NCI-H2227 (cell line): ENCODE results near the gene IRF9.

Experiments
- DNase-seq: peaks from one replicate; lab custom pipeline; 2025; ENCODE audit not compliant: unreplicated experiment; lab: John Stamatoyannopoulos, UW

Gene IRF9

DNA sequence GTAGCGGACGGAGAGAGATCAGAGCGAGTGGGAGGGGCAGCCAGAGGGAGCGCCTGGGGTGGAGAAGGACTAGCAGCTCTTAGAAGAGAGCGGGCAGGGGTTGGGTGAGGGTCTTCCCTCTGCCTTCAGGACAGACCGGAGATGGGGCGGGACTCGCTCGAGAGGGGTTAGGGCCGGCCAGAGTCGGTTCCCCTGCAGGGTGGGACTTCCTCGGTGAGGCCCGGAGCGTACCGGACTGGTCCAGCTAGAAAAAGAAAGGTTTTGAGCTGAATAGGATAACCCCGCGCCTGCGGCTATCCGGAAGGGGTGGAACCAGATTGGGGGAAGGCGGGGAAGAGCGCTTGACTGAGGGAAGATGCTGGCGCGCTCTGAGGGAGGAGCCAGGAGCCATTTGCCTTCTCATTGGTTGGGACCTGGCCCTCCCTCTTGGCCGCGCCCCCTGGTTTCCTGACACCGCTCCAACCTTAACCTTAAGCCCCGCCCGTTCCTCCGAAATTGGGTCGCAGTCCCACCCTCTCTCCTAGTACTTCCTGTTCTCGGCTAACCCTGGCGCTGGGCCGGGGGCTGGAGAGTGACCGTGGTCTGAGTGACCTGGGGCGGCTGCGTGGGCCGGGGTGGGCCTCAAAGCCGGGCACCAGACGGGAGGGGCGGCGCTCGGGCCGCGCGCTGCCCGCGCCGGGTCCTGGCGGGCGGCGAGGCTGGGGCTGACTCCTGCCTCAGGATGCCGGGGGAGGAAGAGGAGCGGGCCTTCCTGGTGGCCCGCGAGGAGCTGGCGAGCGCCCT, 13.9 kb upstream of the IRF9 start, which contains the start of gene RNF31:
Gene RNF31 (plus strand): TSS at position 521 of the 783 bp plus-strand sequence. CDS start 201 bp downstream, at position 722.
- peak; percentile 97 for DNase-seq

DNA sequence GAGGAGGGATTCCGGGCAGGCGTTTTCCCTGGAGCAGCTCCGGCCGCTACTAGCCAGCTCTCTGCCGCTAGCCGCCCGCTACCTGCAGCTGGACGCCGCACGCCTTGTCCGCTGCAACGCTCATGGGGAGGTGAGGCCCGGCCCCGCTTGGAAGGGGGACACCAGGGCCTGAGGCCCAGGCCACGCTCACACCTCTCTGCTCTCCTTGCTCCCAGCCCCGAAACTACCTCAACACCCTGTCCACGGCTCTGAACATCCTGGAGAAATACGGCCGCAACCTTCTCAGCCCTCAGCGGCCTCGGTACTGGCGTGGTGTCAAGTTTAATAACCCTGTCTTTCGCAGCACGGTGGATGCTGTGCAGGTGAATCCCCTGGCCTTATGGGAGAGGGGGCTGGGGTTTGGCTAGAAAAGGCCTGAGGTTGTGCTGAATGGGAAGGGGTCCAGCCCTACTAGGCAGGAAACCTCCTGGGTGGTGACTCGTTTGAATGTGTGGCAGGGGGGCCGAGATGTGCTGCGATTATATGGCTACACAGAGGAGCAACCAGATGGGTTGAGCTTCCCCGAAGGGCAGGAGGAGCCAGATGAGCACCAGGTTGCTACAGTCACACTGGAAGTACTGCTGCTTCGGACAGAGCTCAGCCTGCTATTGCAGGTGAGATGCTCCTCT, 13.2 kb upstream of the IRF9 start:
- DNase-seq: peak; percentile 36

DNA sequence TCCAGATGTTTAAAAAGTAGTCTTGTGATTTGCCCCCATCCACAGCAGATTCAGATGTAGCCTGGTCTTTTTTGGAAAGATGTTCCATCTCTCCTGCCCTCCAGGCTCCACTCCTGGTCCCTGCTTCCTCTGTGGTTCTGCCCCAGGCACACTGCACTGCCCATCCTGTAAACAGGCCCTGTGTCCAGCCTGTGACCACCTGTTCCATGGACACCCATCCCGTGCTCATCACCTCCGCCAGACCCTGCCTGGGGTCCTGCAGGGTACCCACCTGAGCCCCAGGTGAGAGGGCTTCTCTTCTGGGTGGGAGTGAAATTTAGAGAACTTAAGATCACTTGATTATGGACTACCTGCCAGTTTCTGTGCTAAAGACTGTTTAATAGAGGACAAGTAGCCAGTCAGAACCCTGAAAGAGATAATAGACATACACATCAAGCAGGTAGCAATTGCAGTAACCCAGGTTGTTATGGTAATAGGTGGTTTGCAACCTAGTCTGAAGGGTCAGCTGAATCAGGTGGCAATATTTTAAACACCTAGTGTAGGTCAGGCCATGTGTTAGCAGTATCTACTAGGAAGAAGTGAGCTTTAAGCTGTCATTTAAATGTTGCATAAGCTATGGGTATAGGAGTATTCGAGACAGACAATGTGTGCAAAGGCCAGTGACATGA, 11.6 kb upstream of the IRF9 start:
- DNase-seq: no peak

DNA sequence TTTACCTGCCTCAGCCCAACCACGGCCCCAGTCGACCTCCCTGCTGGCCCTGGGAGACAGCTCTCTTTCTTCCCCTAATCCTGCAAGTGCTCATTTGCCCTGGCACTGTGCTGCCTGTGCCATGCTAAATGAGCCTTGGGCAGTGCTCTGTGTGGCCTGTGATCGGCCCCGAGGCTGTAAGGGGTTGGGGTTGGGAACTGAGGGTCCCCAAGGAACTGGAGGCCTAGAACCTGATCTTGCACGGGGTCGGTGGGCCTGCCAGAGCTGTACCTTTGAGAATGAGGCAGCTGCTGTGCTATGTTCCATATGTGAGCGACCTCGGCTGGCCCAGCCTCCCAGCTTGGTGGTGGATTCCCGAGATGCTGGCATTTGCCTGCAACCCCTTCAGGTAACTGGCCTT, 11.0 kb upstream of the IRF9 start:
- no peak for DNase-seq

DNA sequence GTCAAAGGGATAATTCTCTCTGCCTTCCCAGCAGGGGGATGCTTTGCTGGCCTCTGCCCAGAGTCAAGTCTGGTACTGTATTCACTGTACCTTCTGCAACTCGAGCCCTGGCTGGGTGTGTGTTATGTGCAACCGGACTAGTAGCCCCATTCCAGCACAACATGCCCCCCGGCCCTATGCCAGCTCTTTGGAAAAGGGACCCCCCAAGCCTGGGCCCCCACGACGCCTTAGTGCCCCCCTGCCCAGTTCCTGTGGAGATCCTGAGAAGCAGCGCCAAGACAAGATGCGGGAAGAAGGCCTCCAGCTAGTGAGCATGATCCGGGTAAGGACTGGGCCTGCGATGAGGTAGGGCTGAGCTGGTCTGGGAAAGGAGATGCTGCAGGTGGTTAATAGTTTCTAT, 10.5 kb upstream of the IRF9 start:
- no peak for DNase-seq

DNA sequence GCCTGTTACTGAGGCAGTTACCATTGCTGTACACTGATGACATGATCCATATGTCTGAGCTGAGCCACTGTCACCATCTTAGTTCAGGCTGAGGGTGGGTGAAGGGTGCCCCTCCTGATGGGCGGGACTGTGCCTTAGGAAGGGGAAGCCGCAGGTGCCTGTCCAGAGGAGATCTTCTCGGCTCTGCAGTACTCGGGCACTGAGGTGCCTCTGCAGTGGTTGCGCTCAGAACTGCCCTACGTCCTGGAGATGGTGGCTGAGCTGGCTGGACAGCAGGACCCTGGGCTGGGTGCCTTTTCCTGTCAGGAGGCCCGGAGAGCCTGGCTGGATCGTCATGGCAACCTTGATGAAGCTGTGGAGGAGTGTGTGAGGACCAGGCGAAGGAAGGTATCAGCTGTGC, 10.1 kb upstream of the IRF9 start:
- DNase-seq: no peak

DNA sequence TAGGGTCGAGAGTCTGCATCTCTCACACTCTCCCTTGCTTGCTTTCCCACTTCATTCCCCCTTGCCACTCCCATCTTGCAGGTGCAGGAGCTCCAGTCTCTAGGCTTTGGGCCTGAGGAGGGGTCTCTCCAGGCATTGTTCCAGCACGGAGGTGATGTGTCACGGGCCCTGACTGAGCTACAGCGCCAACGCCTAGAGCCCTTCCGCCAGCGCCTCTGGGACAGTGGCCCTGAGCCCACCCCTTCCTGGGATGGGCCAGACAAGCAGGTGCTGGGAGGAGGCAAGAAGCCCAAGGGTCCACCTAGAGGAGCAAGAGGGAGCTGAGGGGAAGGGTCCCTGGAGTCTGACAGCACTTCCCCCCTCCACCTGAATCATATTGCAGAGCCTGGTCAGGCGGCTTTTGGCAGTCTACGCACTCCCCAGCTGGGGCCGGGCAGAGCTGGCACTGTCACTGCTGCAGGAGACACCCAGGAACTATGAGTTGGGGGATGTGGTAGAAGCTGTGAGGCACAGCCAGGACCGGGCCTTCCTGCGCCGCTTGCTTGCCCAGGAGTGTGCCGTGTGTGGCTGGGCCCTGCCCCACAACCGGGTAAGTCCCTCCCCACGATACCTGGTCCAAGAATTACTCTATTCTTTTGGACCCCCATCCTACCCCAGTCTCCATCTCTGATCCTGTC, 9.5 kb upstream of the IRF9 start:
- DNase-seq: no peak

DNA sequence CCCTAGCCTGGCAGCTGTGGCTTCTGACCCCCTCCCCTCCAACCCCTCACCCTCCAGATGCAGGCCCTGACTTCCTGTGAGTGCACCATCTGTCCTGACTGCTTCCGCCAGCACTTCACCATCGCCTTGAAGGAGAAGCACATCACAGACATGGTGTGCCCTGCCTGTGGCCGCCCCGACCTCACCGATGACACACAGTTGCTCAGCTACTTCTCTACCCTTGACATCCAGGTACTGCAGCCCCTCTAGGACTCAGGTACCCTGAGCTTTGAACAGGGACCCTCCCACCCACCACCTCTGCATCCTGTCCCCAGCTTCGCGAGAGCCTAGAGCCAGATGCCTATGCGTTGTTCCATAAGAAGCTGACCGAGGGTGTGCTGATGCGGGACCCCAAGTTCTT, 6.0 kb upstream of the IRF9 start:
- DNase-seq: no peak

DNA sequence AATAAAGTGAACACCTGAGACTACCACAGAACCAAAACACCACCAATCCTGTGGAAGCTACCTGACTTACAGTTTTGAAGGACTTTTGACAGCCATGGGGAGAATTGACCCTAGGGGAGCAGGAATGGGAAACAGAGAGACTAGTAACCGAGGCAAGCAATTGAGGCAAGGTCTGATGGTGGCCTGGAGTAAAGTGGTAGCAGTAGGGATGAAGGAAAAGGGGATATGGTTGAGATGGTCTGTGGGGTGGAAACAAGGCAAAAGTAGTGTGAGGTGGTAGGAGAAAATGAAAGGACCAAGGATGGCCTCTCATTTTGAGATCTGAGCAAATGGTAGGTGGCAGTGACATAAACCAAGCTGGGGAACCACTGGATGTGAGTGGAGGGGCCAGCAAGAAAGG, 4.2 kb upstream of the IRF9 start:
- DNase-seq: no peak

DNA sequence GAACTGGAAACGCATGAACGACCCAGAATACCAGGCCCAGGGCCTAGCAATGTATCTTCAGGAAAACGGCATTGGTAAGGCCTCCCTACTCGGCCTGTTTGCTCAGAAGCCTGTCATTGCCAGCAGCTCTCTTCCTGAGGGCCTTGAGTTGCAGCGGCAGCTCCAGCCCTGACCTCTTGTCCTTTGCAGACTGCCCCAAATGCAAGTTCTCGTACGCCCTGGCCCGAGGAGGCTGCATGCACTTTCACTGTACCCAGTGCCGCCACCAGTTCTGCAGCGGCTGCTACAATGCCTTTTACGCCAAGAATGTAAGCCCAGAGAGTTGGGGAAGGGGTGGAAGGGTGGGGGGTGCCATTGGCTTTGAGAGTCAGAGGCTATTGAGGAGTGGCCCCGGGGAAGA, 3.7 kb upstream of the IRF9 start:
- no peak for DNase-seq

DNA sequence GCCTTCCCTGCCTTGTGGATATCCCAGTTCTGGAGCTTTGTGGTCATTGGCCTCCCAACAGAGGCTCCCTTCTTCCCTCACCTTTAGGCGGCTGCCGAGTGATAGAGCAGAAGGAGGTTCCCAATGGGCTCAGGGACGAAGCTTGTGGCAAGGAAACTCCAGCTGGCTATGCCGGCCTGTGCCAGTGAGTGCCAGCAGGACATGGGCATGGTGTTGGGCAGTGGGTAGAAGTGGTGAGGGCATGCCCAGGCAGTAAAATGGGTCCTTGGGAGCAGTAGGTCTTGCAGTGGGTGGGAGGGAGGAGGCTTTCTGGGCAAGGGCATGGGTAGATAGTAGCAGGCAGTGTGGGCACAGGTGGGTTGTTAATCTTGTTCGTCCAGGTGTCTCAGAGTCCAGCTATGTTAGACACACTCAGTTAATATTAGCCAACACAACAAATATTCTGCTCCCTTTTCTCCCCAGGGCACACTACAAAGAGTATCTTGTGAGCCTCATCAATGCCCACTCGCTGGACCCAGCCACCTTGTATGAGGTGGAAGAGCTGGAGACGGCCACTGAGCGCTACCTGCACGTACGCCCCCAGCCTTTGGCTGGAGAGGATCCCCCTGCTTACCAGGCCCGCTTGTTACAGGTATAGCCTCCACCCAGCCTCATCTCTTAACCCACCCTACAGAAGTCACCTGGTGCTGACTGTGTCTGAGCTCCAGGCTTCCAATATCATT, 1.1 kb upstream of the IRF9 start:
- DNase-seq: no peak

DNA sequence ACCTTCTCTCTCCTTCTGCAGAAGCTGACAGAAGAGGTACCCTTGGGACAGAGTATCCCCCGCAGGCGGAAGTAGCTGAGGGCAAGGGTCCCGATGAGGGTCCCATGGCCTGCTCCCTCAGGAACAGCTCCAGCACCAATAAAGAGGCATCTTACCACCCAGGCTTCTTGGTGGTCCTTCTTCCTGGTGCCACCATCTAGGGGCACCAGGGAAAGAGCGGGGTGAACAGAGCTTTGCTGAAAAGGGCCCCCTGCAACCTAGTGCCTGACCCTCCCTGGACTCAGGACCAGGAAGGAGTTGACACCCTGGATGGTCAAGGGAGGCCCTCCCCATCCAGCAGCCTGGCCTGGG, 591 bp upstream of the IRF9 start:
- DNase-seq: no peak

DNA sequence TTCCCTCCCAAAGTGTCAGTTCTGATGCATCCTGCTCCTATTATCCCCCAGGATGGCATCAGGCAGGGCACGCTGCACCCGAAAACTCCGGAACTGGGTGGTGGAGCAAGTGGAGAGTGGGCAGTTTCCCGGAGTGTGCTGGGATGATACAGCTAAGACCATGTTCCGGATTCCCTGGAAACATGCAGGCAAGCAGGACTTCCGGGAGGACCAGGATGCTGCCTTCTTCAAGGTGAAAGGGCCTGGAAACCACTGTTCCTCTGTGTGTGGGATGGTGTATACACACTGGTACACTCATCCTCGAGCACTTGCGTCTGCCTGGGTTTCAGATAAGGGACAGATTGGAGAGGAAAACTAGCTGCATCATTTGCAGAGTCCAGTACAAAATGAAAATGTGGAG, 1.0 kb downstream of the IRF9 start:
- no peak for DNase-seq

DNA sequence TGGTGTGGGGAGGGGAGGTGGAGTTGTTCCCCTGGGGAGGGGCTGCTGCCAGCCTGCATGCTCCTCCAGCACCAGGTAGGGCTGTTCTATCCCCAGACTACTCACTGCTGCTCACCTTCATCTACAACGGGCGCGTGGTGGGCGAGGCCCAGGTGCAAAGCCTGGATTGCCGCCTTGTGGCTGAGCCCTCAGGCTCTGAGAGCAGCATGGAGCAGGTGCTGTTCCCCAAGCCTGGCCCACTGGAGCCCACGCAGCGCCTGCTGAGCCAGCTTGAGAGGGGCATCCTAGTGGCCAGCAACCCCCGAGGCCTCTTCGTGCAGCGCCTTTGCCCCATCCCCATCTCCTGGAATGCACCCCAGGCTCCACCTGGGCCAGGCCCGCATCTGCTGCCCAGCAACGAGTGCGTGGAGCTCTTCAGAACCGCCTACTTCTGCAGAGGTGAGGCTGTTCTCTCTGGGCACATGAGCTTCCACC, 3.5 kb downstream of the IRF9 start:
- DNase-seq: no peak

DNA sequence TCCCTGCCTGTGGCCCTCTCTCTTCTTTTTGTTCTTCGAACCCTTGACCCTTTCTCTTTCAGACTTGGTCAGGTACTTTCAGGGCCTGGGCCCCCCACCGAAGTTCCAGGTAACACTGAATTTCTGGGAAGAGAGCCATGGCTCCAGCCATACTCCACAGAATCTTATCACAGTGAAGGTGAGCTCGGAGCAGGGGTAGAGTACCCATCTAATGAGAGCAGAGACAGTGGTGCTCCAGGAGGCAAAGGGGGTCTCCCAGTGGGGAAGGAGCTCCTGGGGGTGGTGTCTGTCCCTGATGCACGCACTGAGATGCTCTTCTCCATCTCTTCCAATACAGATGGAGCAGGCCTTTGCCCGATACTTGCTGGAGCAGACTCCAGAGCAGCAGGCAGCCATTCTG, 4.7 kb downstream of the IRF9 start:
- DNase-seq: no peak

DNA sequence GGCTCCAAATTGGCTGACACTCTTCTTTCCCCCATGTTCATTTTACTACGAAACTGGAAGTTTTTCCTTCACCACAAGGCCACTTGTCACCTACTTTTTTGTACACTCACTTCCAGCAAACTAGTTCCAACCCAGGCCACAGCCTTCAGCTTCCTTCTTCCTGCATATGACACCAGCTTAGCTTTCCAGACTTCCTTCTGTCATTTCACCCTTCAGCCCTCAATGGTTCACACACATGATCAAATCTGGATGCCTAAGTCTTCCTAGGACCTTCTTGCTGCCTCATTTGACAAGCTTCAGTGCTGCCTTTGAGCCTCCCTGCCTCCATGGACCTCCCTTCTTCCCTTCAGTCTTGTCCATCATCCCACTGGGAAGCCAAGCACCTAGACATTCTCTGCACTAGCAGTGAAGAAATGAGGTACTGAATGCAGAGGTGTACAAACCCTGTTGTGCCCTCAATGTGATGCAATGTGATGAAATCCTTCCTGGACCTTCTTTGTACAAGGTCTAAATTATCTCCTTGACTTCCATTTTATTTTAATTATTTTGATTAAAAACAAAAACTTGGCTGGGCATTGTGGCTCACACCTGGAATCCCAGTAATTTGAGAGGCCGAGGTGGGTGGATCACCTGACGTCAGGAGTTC, 6.5 kb downstream of the IRF9 start:
- DNase-seq: no peak

DNA sequence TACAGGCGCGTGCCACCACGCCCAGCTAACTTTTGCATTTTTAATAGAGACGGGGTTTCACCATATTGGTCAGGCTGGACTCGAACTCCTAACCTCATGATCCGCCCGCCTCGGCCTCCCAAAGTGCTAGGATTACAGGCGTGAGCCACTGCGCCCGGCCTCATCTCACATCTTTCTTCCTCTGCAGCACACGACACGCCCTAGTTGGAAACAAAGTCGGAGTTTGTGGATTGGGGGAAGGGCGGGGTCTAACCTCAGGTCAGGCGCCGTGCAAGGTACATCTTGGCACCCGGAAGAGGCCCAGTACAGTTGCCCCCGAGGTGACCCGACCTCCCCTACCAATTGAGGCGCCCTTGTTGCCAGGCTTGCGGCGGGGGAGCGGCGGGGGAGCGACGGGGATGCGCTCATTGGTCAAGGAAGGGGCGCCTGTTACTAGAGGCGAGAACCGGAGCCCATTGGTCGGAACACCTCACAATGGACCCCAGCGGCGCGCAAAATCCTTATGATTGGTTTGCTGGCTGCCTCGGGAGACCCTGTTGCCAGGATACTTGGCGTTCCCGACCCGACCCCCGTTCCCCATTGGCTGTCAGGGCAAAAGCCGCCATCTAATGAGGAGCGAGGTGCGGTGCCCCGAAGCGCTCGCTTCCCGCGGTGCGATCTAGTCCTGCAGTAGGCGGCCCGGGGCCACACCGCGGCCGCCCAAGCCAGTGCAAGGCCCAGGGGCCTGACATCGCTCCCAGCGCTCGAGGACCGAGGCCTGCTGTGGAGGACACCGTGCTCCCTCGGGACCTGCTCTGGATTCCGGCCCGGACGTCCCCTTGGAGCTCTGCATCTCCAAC, 10.6 kb downstream of the IRF9 start, which contains the start of gene REC8:
Gene REC8 (plus strand): TSS at position 659 of the 839 bp plus-strand sequence. CDS start 473 bp downstream, outside the sequence.
- DNase-seq: peak; percentile 98

DNA sequence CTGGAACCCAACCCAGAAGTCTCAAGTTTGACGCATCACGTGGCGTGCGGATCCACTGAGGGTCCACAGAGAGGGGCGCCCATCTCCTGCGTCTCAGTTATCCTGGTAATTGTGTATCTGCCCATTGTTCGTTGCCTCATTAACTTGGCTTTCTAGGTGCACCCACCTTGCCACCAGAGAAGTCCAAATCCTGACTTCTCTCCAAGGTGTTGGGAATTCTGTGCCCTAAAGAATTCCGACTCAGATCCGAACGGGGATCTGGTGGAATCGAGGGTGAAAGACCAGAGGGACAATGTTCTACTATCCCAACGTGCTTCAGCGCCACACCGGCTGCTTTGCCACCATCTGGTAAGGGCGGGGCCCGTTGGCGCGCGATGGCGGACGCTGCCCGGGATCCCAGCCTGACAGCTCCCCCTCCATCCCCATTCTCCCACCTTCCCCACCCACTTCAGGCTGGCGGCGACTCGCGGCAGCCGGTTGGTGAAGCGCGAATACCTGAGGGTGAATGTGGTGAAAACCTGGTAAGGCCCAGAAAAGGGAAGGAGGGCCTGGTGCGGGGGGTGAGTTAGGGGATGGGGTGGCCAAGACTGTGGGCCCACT, 11.3 kb downstream of the IRF9 start:
- peak; percentile 45 for DNase-seq

DNA sequence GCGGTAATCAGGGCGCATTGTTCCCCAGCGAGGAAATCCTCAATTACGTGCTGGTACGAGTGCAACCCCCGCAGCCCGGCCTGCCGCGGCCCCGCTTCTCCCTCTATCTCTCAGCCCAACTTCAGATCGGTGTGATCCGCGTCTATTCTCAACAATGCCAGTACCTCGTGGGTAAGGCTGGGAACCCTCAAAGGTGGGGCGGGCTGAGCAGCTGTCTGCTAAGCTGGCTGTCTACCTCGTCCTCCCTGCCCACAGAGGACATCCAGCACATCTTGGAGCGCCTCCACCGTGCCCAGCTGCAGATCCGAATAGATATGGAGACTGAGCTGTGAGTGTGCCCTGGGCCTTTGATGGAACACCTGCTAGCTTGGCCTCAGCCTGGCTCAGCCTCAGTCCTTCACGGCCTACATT, 11.8 kb downstream of the IRF9 start:
- peak; percentile 27 for DNase-seq
